Progenitor cell of endocrine pancreas (in vitro differentiated cells): ENCODE results near the gene CDC37. TPM values are rescaled to one million over a fixed set of nuclear protein-coding genes. Genes with fewer than 3 reads are reported as not detected.

ENCODE experiments used
- DNase-seq: peaks from one replicate; pipeline ENCODE4 v3.0.0; 2021; ENCODE audit warnings: low spot score; ENCODE audit not compliant: unreplicated experiment
- H3K27ac Mint-ChIP-seq: 2 replicates; pipeline ENCODE4 v1.8.0; 2021; ENCODE audit warnings: mild to moderate bottlenecking, moderate library complexity, mixed read lengths
- H3K27me3 Mint-ChIP-seq: 2 replicates; pipeline ENCODE4 v1.8.0; 2021; ENCODE audit warnings: mixed read lengths
- H3K36me3 Mint-ChIP-seq: 2 replicates; pipeline ENCODE4 v1.8.0; 2022; ENCODE audit warnings: mixed read lengths; ENCODE audit not compliant: insufficient read depth
- H3K4me1 Mint-ChIP-seq: 2 replicates; pipeline ENCODE4 v1.8.0; 2021; ENCODE audit warnings: low read depth, mixed read lengths
- H3K4me3 Mint-ChIP-seq: 2 replicates; pipeline ENCODE4 v1.8.0; 2021; ENCODE audit warnings: low read depth, mild to moderate bottlenecking, moderate library complexity, mixed read lengths
- H3K9me3 Mint-ChIP-seq: 2 replicates; pipeline ENCODE4 v1.8.0; 2021; ENCODE audit warnings: low read depth, mixed read lengths
- total RNA-seq: library from RNA; stranded (reverse); gene quantifications from 2 replicates; pipeline ENCODE4 v1.2.1, GENCODE V29; 2021
- TF ChIP-seq, protein P1 (sequence below): fragments of 200-600 bp; sonication (generic); IDR thresholded peaks from one replicate; pipeline ENCODE4 v1.5.0; 2021; ENCODE audit warnings: antibody characterized with exemption, mild to moderate bottlenecking; ENCODE audit not compliant: unreplicated experiment

The CDC37 gene
- total RNA-seq, 1 donor from 2014 or later: 149 TPM

GRCh38 chr19:10356431-10356830 lies 46.9 kb downstream of the CDC37 start:
- H3K36me3 Mint-ChIP-seq: peaks cover 15% of the 10 kb centered on the region
- no peaks in the 10 kb centered on the region for H3K27me3 Mint-ChIP-seq
- peaks cover 5% of the 10 kb centered on the region for H3K4me1 Mint-ChIP-seq
- TF ChIP-seq, protein P1, sequence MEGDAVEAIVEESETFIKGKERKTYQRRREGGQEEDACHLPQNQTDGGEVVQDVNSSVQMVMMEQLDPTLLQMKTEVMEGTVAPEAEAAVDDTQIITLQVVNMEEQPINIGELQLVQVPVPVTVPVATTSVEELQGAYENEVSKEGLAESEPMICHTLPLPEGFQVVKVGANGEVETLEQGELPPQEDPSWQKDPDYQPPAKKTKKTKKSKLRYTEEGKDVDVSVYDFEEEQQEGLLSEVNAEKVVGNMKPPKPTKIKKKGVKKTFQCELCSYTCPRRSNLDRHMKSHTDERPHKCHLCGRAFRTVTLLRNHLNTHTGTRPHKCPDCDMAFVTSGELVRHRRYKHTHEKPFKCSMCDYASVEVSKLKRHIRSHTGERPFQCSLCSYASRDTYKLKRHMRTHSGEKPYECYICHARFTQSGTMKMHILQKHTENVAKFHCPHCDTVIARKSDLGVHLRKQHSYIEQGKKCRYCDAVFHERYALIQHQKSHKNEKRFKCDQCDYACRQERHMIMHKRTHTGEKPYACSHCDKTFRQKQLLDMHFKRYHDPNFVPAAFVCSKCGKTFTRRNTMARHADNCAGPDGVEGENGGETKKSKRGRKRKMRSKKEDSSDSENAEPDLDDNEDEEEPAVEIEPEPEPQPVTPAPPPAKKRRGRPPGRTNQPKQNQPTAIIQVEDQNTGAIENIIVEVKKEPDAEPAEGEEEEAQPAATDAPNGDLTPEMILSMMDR: no peak
- no peak overlapping the region for H3K27ac Mint-ChIP-seq
- H3K4me3 Mint-ChIP-seq: no peak overlapping the region
- H3K9me3 Mint-ChIP-seq: no peaks in the 10 kb centered on the region
- no peak for DNase-seq

GRCh38 chr19:10353793-10354391 lies 49.5 kb downstream of the CDC37 start:
- H3K4me3 Mint-ChIP-seq: peak overlapping the region; percentile 42
- H3K36me3 Mint-ChIP-seq: peaks cover 9% of the 10 kb centered on the region
- no peaks in the 10 kb centered on the region for H3K9me3 Mint-ChIP-seq
- peaks cover 5% of the 10 kb centered on the region for H3K4me1 Mint-ChIP-seq
- TF ChIP-seq, protein P1: no peak
- no peaks in the 10 kb centered on the region for H3K27me3 Mint-ChIP-seq
- H3K27ac Mint-ChIP-seq: peak overlapping the region; percentile 29
- DNase-seq: peak; percentile 60

GRCh38 chr19:10352764-10353671 lies 50.3 kb downstream of the CDC37 start:
- Mint-ChIP-seq H3K9me3 (no peaks in the 10 kb centered on the region), H3K4me1 (peaks cover 5% of the 10 kb centered on the region), H3K36me3 (peaks cover 9% of the 10 kb centered on the region), H3K27ac (peak overlapping the region; percentile 51), H3K27me3 (no peaks in the 10 kb centered on the region), H3K4me3 (peak overlapping the region; percentile 51)
- TF ChIP-seq, protein P1: no peak
- DNase-seq: peak; percentile 55

DNA sequence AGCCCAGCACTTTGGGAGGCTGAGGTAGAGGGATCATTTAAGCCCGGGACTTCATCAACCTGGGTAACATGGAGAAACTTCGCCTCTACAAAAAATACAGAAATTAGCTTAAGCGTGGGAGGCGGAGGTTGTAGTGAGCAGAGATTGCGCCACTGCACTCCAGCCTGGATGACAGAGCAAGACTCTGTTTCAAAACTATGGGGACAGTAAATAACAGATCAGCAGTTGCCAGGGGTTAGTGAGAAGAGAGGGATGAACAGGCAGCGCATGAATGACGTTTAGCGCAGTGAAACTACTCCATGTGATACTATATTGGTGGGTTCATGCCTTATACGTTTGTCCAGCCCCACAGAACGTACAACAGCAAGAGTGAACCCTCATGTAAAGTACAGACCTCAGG lies 56.8 kb downstream of the CDC37 start:
- H3K4me3 Mint-ChIP-seq: no peak overlapping the region
- H3K27me3 Mint-ChIP-seq: no peaks in the 10 kb centered on the region
- DNase-seq: no peak
- no peaks in the 10 kb centered on the region for H3K9me3 Mint-ChIP-seq
- no peaks in the 10 kb centered on the region for H3K36me3 Mint-ChIP-seq
- no peaks in the 10 kb centered on the region for H3K4me1 Mint-ChIP-seq
- TF ChIP-seq, protein P1: no peak
- H3K27ac Mint-ChIP-seq: no peak overlapping the region

- H3K27ac Mint-ChIP-seq: no peak overlapping the region
- DNase-seq: no peak
Measured at GRCh38 chr19:10344780-10345179, 58.6 kb downstream of the CDC37 start.

More at GRCh38 chr19:10344780-10345179, 58.6 kb downstream of the CDC37 start:
- no peaks in the 10 kb centered on the region for H3K9me3 Mint-ChIP-seq
- TF ChIP-seq, protein P1: no peak
- H3K4me3 Mint-ChIP-seq: no peak overlapping the region
- H3K4me1 Mint-ChIP-seq: no peaks in the 10 kb centered on the region
- H3K27me3 Mint-ChIP-seq: no peaks in the 10 kb centered on the region
- no peaks in the 10 kb centered on the region for H3K36me3 Mint-ChIP-seq
